HG02884 (cell line): ENCODE data around the gene ADAMTS15.

Source experiments
- ATAC-seq: cut with Tn5 transposase; IDR thresholded peaks from one replicate; pipeline ENCODE4 v1.9.1; 2021; ENCODE audit warnings: mild to moderate bottlenecking, moderate library complexity; ENCODE audit not compliant: unreplicated experiment

Gene ADAMTS15

GRCh38 chr11:130457623-130458409, 9.4 kb downstream of the ADAMTS15 start:
- no peak for ATAC-seq

- no peak for ATAC-seq
These were observed 9.9 kb downstream of the ADAMTS15 start for GRCh38 chr11:130458410-130458729.

DNA sequence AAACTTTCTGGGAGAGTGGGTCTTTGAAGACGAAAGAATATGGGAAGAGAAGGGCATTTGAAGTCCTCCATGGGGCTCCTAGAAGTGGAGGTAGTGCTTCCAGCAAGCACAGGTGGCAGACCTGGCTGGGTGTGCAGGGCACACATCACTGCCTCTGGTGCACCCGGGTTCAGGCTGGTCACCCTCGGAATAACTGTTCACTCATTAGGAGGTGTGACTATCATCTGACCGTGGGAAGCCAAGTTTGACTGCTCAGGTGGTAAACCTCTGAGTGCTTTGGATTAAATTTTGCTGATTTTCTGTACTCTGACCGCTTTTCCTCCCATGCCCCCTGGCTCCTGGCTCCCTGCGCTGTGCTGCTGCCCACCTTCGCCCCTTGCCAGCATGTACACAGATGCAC, 11.1 kb downstream of the ADAMTS15 start:
- no peak for ATAC-seq

GRCh38 chr11:130462101-130462885, 13.8 kb downstream of the ADAMTS15 start:
- no peak for ATAC-seq

DNA sequence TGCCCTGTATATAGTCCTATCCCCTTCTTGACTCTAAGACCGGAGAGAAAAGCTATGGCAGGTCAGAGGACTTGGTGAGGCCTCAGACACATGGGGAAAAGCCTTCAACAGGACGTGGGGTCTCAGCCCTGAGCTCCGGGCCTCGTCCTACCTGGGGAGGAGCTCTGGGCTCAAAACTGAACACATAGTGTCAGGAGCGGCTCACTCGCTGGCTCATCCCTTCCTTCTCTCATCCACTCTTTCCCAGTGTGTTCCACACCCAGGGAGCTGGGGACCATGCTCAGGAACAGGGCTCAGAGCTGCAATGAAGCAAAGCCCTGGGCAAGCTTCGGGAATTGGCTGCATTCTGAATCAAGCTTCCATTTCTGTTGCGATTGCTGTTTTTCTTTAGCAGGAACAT, 14.5 kb downstream of the ADAMTS15 start:
- ATAC-seq = no peak

DNA sequence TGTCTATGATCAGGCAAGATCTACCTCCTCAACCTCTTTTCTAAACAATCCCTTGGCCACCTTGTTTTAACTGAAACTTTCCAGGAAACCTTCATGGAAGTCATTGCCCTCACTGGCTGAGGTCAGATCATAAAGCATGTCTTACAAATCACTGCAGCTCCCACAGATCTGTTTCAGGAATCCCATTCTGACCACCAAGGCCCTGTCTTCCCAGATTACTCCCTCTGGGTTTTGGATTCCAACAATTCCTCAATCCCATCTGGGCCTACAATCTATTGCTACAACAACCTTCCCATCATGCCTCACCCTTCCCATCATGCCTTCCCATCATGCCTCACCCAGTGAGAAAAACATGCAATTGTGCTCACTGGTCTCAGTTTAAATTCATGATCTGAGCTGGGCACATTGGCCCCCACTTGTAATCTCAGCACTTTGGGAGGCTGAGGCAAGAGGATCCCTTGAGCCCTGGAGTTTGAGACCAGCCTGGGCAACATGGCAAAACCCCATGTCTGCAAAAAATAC, 15.9 kb downstream of the ADAMTS15 start:
- no peak for ATAC-seq

GRCh38 chr11:130465263-130465662, 16.8 kb downstream of the ADAMTS15 start:
- ATAC-seq = no peak

- no peak for ATAC-seq
These were observed 18.9 kb downstream of the ADAMTS15 start for GRCh38 chr11:130467116-130467900.

DNA sequence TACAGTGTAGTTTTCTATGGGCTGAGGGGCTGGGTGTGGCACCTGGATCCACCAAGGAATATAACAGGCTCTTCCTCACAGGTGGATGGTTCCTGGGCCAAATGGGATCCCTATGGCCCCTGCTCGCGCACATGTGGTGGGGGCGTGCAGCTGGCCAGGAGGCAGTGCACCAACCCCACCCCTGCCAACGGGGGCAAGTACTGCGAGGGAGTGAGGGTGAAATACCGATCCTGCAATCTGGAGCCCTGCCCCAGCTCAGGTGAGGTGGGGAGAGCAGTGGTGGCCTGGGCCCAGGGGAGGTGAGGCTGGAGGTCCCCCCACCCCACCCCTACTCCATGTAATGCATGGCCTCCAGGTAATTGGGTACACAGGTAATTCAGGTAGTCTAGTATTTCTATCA, 20.7 kb downstream of the ADAMTS15 start:
- no peak for ATAC-seq

DNA sequence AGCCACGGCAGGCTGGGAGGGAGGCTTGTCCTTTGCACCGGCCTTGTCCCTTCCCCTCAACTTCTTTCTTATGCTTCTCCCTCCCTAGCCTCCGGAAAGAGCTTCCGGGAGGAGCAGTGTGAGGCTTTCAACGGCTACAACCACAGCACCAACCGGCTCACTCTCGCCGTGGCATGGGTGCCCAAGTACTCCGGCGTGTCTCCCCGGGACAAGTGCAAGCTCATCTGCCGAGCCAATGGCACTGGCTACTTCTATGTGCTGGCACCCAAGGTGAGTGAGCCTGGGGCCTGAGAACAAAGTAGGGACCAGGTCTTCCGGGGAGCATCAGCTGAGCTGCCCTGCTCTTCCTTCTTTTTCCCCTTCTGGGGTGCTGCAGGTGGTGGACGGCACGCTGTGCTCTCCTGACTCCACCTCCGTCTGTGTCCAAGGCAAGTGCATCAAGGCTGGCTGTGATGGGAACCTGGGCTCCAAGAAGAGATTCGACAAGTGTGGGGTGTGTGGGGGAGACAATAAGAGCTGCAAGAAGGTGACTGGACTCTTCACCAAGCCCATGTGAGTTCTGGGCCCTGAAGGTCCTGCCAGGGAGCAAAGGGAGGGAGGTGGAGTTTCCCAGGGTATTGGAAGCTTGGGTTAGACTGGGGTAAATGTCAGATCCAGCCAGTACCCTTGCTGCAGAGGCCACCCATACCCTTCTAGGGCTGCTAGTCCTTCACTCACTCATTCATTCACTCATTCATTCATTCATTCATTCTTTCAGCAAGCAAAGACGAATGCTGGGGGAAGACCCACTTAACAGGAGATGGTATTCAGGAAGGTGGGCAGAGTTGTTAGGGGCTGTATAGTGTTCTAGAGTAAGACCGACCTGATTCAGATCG, 22.6 kb downstream of the ADAMTS15 start:
- no peak for ATAC-seq

- ATAC-seq = no peak
These were observed 23.4 kb downstream of the ADAMTS15 start for GRCh38 chr11:130471731-130472433.

DNA sequence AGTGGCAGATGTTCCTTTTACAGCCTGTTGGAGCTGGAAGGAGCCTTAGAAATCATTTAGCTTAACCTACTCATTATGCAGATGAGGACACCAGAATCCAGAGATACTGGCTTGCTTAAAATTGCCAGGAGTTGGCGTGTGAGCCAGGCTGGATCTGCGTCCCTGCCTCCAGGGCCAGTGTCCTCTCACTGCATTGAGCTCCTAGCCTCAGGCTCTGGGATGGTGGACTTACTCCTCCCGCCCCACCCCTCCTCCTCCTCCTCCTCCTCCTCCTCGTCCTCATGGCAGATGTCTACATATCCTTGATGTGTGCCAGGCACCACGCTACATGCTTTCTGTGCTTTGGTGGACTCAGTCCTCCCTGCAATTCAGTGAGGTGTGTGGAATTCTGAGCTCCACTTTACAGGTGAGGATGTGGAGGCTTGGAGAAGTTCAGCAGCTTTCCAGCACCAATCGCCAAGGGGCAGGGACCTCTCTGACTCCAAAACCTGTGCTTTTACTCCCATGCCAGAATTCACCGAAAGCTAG, 24.1 kb downstream of the ADAMTS15 start:
- ATAC-seq = no peak

- ATAC-seq = no peak
These were observed 24.8 kb downstream of the ADAMTS15 start for GRCh38 chr11:130473056-130473794.

- no peak for ATAC-seq
These were observed 25.4 kb downstream of the ADAMTS15 start for GRCh38 chr11:130473795-130474377.

DNA sequence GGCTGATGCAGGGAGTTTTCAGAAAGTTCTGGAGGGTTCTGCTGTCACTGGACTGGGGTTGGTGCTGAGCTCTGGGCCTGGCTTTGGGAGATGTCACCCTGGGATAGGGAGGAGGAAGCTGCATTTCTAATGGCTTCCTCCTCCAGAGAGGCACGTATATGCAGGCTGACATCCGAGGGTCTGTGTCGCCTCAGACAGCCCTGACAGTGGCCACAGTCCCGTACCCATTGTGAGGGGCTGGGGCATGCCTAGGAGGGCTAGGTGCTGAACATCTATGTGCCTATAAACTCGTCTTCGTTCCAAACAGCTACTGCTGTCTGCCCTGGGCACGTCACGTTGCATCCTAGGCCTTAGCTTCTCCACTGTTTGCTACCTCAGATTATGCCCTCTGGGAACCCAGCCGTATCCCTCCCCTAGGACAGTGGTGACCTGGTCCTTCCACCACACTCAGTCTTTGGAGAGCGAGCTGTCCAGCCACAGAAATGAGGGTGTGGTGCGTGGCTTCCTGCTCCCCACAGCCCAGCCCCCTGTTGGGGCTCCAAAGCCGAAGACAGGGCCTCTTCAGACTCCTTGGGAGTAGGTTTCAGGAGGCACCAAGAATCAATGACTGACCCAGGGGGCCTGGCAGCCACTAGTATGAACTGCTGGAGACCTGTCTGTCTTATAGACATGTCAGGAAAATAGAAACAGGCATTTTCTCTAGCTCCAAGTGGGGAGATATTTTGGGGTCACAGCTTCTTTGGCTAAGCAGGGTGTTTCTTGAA, 26.4 kb downstream of the ADAMTS15 start:
- no peak for ATAC-seq

GRCh38 chr11:130475426-130476053, 27.1 kb downstream of the ADAMTS15 start:
- no peak for ATAC-seq

- no peak for ATAC-seq
These were observed 27.9 kb downstream of the ADAMTS15 start for GRCh38 chr11:130476200-130476921.
